Gastroesophageal sphincter (tissue), 3 donors: ENCODE measurements around the gene EFNB3.

Experiments
- CTCF ChIP-seq, 4 experiments: fragments of 200-600 bp in 2 of 4; fragments of 450-650 bp in 2 of 4; sonication (generic) in 1 of 4; IDR thresholded peaks; one replicate each; pipeline ENCODE4 v1.5.1; 2017 to 2019; ENCODE audit warnings: antibody characterized with exemption in 4 of 4, mild to moderate bottlenecking in 2 of 4, moderate library complexity in 2 of 4
- POLR2A ChIP-seq, 2 donors: fragments of 450-650 bp; IDR thresholded peaks; one replicate each; pipeline ENCODE4 v1.6.1; 2017; ENCODE audit warnings: antibody characterized with exemption in 2 of 2, mild to moderate bottlenecking in 2 of 2, moderate library complexity in 1 of 2

GRCh38 chr17:7684851-7685532 is 20.0 kb upstream of the EFNB3 start:
- TF ChIP-seq POLR2A (IDR thresholded peaks at IDR 0.05) (no peak), CTCF (IDR thresholded peaks at IDR 0.05) (no peak)
